Kidney (tissue), 14 donors: ENCODE data around the gene PLB1. TPM values are rescaled to one million over a fixed set of nuclear protein-coding genes. Genes with fewer than 3 reads are reported as not detected.

Experiments
- DNase-seq, 5 donors: peaks; one replicate each; pipeline ENCODE4 v3.0.0-alpha.2; 2013 to 2020
- FAIRE-seq: peaks from 2 replicates; lab custom pipeline; 2012; peaks lifted over from hg19 to GRCh38; lab: Jason Lieb, UNC
- H3K27ac ChIP-seq, 2 donors: one replicate each; pipeline ENCODE4 v1.7.0; 2013; ENCODE audit warnings: low read depth in 2 of 2, low read length in 2 of 2, inconsistent platforms in 1 of 2
- H3K27me3 ChIP-seq: one replicate; pipeline ENCODE4 v1.7.1; 2013; ENCODE audit warnings: low read length, inconsistent platforms; ENCODE audit not compliant: control insufficient read depth, insufficient read depth
- H3K36me3 ChIP-seq, 3 donors: one replicate each; pipeline versions ENCODE4 v1.7.0 to v1.7.1; 2013; ENCODE audit warnings: low read length in 3 of 3, control low read depth in 1 of 3, inconsistent platforms in 1 of 3; ENCODE audit not compliant: insufficient read depth in 3 of 3, control insufficient read depth in 2 of 3
- H3K4me1 ChIP-seq, 3 donors: one replicate each; pipeline versions ENCODE4 v1.7.0 to v1.7.1; 2013; ENCODE audit warnings: low read length in 3 of 3, inconsistent platforms in 1 of 3, low read depth in 1 of 3; ENCODE audit not compliant: control insufficient read depth in 2 of 3, insufficient read depth in 2 of 3
- H3K4me3 ChIP-seq, 3 donors: one replicate each; pipeline versions ENCODE4 v1.7.0 to v1.8.1; 2013; ENCODE audit warnings: low read length in 3 of 3, control low read depth in 1 of 3, inconsistent platforms in 1 of 3
- H3K9ac ChIP-seq, 3 donors: one replicate each; pipeline versions ENCODE4 v1.7.0 to v1.7.1; 2013; ENCODE audit warnings: low read length in 3 of 3, control low read depth in 1 of 3, inconsistent platforms in 1 of 3
- H3K9me3 ChIP-seq, 3 donors: one replicate each; pipeline versions ENCODE4 v1.7.0 to v1.7.1; 2013; ENCODE audit warnings: low read length in 3 of 3, control low read depth in 1 of 3, inconsistent platforms in 1 of 3; ENCODE audit not compliant: control insufficient read depth in 2 of 3, insufficient read depth in 1 of 3
- CTCF ChIP-seq: IDR thresholded peaks from 3 replicates; pipeline ENCODE4 v1.5.1; 2012; ENCODE audit warnings: mild to moderate bottlenecking, moderate library complexity, borderline replicate concordance; ENCODE audit not compliant: insufficient read depth; ENCODE audit errors: extremely low read depth
- intact Hi-C: fragments of 100-400 bp; cut with DNase I; formaldehyde crosslinking; loops from one replicate; pipeline ENCODE4 v1.11.1; 2022
- polyA plus RNA-seq: library from polyadenylated mRNA; stranded (reverse); fragments of 350-450 nt; fragmentation: Illumina TruSeq; extraction: RNeasy Lipid Tissue Mini Kit (QIAGEN cat#74804); gene quantifications from one replicate; pipeline ENCODE4 v1.2.3, GENCODE V29; 2014; ENCODE audit warnings: low read depth, low replicate concordance; ENCODE audit not compliant: insufficient read depth
- total RNA-seq: library from RNA; stranded (reverse); fragmentation: NEBNext Ultra II Directional; extraction: Animal tissue kit (Norgen Biotek cat#: 25700); gene quantifications from one replicate; pipeline ENCODE4 v1.2.1, GENCODE V29; 2021
- donor health status: control.
- donor health status: control.
- donor health status: control.
- donor health status: control.
- donor health status: control.
- donor health status: DM: yes; HTN: yes; CAD: no.
- donor health status: Normal renal cell carcinoma (clear cell type).

The PLB1 gene
- total and polyA plus RNA-seq, 2 donors from 2014 or later = 0.95 to 6.8 TPM

- H3K9me3 ChIP-seq = no peaks in the 10 kb centered on the region
- DNase-seq (no peak), FAIRE-seq (no peak)
- no peak overlapping the region for H3K27ac ChIP-seq
- H3K4me1 ChIP-seq = no peaks in the 10 kb centered on the region
- H3K4me3 ChIP-seq = no peak overlapping the region
- intact Hi-C loops = no loop called here
- no peak for TF ChIP-seq CTCF
- H3K36me3 ChIP-seq = no peaks in the 10 kb centered on the region
- no peaks in the 10 kb centered on the region for H3K27me3 ChIP-seq
- no peak overlapping the region for H3K9ac ChIP-seq
Measured at GRCh38 chr2:28493636-28494035, 2.2 kb upstream of the PLB1 start.

GRCh38 chr2:28496781-28497180, 921 bp downstream of the PLB1 start:
- intact Hi-C loops = no loop called here
- DNase-seq (no peak), FAIRE-seq (no peak)
- Histone ChIP-seq H3K9me3 (no peaks in the 10 kb centered on the region), H3K4me1 (no peaks in the 10 kb centered on the region), H3K36me3 (no peaks in the 10 kb centered on the region), H3K27ac (no peak overlapping the region), H3K4me3 (no peak overlapping the region), H3K27me3 (no peaks in the 10 kb centered on the region), H3K9ac (no peak overlapping the region)
- TF ChIP-seq CTCF = no peak

- intact Hi-C loops = no loop called here
- Histone ChIP-seq H3K36me3 (no peaks in the 10 kb centered on the region), H3K9me3 (no peaks in the 10 kb centered on the region), H3K4me3 (no peak overlapping the region), H3K4me1 (no peaks in the 10 kb centered on the region), H3K9ac (no peak overlapping the region), H3K27me3 (no peaks in the 10 kb centered on the region), H3K27ac (no peak overlapping the region)
- DNase-seq (no peak), FAIRE-seq (no peak)
- TF ChIP-seq CTCF = no peak
Measured at GRCh38 chr2:28497206-28497605, 1.3 kb downstream of the PLB1 start.

- DNase-seq (no peak), FAIRE-seq (no peak)
- Histone ChIP-seq H3K9me3 (no peaks in the 10 kb centered on the region), H3K4me3 (no peak overlapping the region), H3K27me3 (no peaks in the 10 kb centered on the region), H3K4me1 (no peaks in the 10 kb centered on the region), H3K27ac (no peak overlapping the region), H3K36me3 (no peaks in the 10 kb centered on the region), H3K9ac (no peak overlapping the region)
- no peak for TF ChIP-seq CTCF
- intact Hi-C loops = no loop called here
Measured at GRCh38 chr2:28499282-28499681, 3.4 kb downstream of the PLB1 start.
